ENCODE measurements around the gene CRYBA2. TPM values are rescaled to one million over a fixed set of nuclear protein-coding genes. Genes with fewer than 3 reads are reported as not detected.

CRYBA2 gene
- total RNA-seq, 3 donors from 2014 or later = not detected

- ATAC-seq (no peak), DNase-seq (no peak)
- peaks cover 76% of the 10 kb centered on the region for H3K27me3 Mint-ChIP-seq (ENCODE audit: low read depth)
Measured at GRCh38 chr2:218963601-218964000, 29.6 kb downstream of the CRYBA2 start.

GRCh38 chr2:218962859-218963492, 30.2 kb downstream of the CRYBA2 start:
- DNase-seq = peak; percentile 42
- Mint-ChIP-seq H3K4me1 (ENCODE audit: low read depth) (peaks cover 11% of the 10 kb centered on the region), H3K9me3 (no peaks in the 10 kb centered on the region), H3K36me3 (ENCODE audit: insufficient read depth) (no peaks in the 10 kb centered on the region), H3K27me3 (ENCODE audit: low read depth) (peaks cover 79% of the 10 kb centered on the region), H3K4me3 (no peak overlapping the region)
- no peak for ATAC-seq

More at GRCh38 chr2:218963601-218964000, 29.6 kb downstream of the CRYBA2 start:
- no peaks in the 10 kb centered on the region for H3K36me3 Mint-ChIP-seq (ENCODE audit: insufficient read depth)
- no peaks in the 10 kb centered on the region for H3K9me3 Mint-ChIP-seq
- no peak overlapping the region for H3K4me3 Mint-ChIP-seq
- H3K4me1 Mint-ChIP-seq (ENCODE audit: low read depth) = peaks cover 11% of the 10 kb centered on the region

- Mint-ChIP-seq H3K36me3 (ENCODE audit: insufficient read depth) (no peaks in the 10 kb centered on the region), H3K4me3 (no peak overlapping the region), H3K27me3 (ENCODE audit: low read depth) (peaks cover 84% of the 10 kb centered on the region), H3K4me1 (ENCODE audit: low read depth) (peaks cover 11% of the 10 kb centered on the region), H3K9me3 (no peaks in the 10 kb centered on the region)
- no peak for ATAC-seq
- DNase-seq = no peak
Measured at GRCh38 chr2:218961651-218962570, 31.3 kb downstream of the CRYBA2 start.

GRCh38 chr2:218961229-218961628, 32.0 kb downstream of the CRYBA2 start:
- DNase-seq (no peak), ATAC-seq (no peak)
- Mint-ChIP-seq H3K27me3 (ENCODE audit: low read depth) (peaks cover 83% of the 10 kb centered on the region), H3K36me3 (ENCODE audit: insufficient read depth) (no peaks in the 10 kb centered on the region), H3K4me3 (no peak overlapping the region), H3K4me1 (ENCODE audit: low read depth) (peaks cover 11% of the 10 kb centered on the region), H3K9me3 (no peaks in the 10 kb centered on the region)

GRCh38 chr2:218960309-218961165, 32.7 kb downstream of the CRYBA2 start:
- Mint-ChIP-seq H3K9me3 (no peaks in the 10 kb centered on the region), H3K4me3 (peak overlapping the region; percentile 37), H3K4me1 (ENCODE audit: low read depth) (peaks cover 11% of the 10 kb centered on the region), H3K27me3 (ENCODE audit: low read depth) (peaks cover 83% of the 10 kb centered on the region), H3K36me3 (ENCODE audit: insufficient read depth) (no peaks in the 10 kb centered on the region)
- ATAC-seq = peak in 1 of 2 donors; percentile 3
- DNase-seq = no peak

GRCh38 chr2:218959761-218960308, 33.4 kb downstream of the CRYBA2 start:
- no peak for DNase-seq
- no peak overlapping the region for H3K4me3 Mint-ChIP-seq
- peaks cover 11% of the 10 kb centered on the region for H3K4me1 Mint-ChIP-seq (ENCODE audit: low read depth)
- peak in 1 of 2 donors; percentile 5 for ATAC-seq
- H3K9me3 Mint-ChIP-seq = no peaks in the 10 kb centered on the region
- H3K36me3 Mint-ChIP-seq (ENCODE audit: insufficient read depth) = no peaks in the 10 kb centered on the region
- H3K27me3 Mint-ChIP-seq (ENCODE audit: low read depth) = peaks cover 77% of the 10 kb centered on the region

GRCh38 chr2:218959141-218959731, 34.0 kb downstream of the CRYBA2 start, which contains the start of gene CDK5R2:
TSS of gene CDK5R2 (plus strand) at chr2:218959666. CDS start at chr2:218959821, 155 bp downstream.
- ATAC-seq (peak; percentile 93 to 94), DNase-seq (peak; percentile 52)
- Mint-ChIP-seq H3K36me3 (ENCODE audit: insufficient read depth) (no peaks in the 10 kb centered on the region), H3K27me3 (ENCODE audit: low read depth) (peaks cover 77% of the 10 kb centered on the region), H3K4me1 (ENCODE audit: low read depth) (peaks cover 11% of the 10 kb centered on the region), H3K4me3 (peak within 1 kb of the TSS; percentile 37), H3K9me3 (no peaks in the 10 kb centered on the region)

GRCh38 chr2:218958276-218958675, 34.9 kb downstream of the CRYBA2 start:
- Mint-ChIP-seq H3K27me3 (ENCODE audit: low read depth) (peaks cover 75% of the 10 kb centered on the region), H3K36me3 (ENCODE audit: insufficient read depth) (no peaks in the 10 kb centered on the region), H3K4me1 (ENCODE audit: low read depth) (peaks cover 11% of the 10 kb centered on the region), H3K4me3 (no peak overlapping the region), H3K9me3 (no peaks in the 10 kb centered on the region)
- DNase-seq = no peak
- ATAC-seq = no peak

- Mint-ChIP-seq H3K4me3 (no peak overlapping the region), H3K36me3 (ENCODE audit: insufficient read depth) (no peaks in the 10 kb centered on the region), H3K9me3 (no peaks in the 10 kb centered on the region), H3K4me1 (ENCODE audit: low read depth) (peaks cover 11% of the 10 kb centered on the region), H3K27me3 (ENCODE audit: low read depth) (peaks cover 74% of the 10 kb centered on the region)
- ATAC-seq = no peak
- no peak for DNase-seq
Measured at GRCh38 chr2:218957671-218958070, 35.6 kb downstream of the CRYBA2 start.

GRCh38 chr2:218956039-218956438, 37.2 kb downstream of the CRYBA2 start:
- Mint-ChIP-seq H3K4me3 (no peak overlapping the region), H3K27me3 (ENCODE audit: low read depth) (peaks cover 65% of the 10 kb centered on the region), H3K4me1 (ENCODE audit: low read depth) (peaks cover 7% of the 10 kb centered on the region), H3K36me3 (ENCODE audit: insufficient read depth) (no peaks in the 10 kb centered on the region), H3K9me3 (no peaks in the 10 kb centered on the region)
- no peak for DNase-seq
- no peak for ATAC-seq

- H3K27me3 Mint-ChIP-seq (ENCODE audit: low read depth) = peaks cover 63% of the 10 kb centered on the region
- no peaks in the 10 kb centered on the region for H3K9me3 Mint-ChIP-seq
- DNase-seq (no peak), ATAC-seq (no peak)
- H3K4me1 Mint-ChIP-seq (ENCODE audit: low read depth) = peaks cover 4% of the 10 kb centered on the region
- H3K4me3 Mint-ChIP-seq = no peak overlapping the region
- no peaks in the 10 kb centered on the region for H3K36me3 Mint-ChIP-seq (ENCODE audit: insufficient read depth)
Measured at GRCh38 chr2:218954541-218955300, 38.5 kb downstream of the CRYBA2 start.

GRCh38 chr2:218953366-218953954, 39.8 kb downstream of the CRYBA2 start:
- Mint-ChIP-seq H3K4me3 (no peak overlapping the region), H3K4me1 (ENCODE audit: low read depth) (no peaks in the 10 kb centered on the region), H3K27me3 (ENCODE audit: low read depth) (peaks cover 58% of the 10 kb centered on the region), H3K9me3 (no peaks in the 10 kb centered on the region), H3K36me3 (ENCODE audit: insufficient read depth) (no peaks in the 10 kb centered on the region)
- DNase-seq = no peak
- ATAC-seq = no peak

- Mint-ChIP-seq H3K27me3 (ENCODE audit: low read depth) (peaks cover 47% of the 10 kb centered on the region), H3K9me3 (no peaks in the 10 kb centered on the region), H3K4me3 (no peak overlapping the region), H3K4me1 (ENCODE audit: low read depth) (no peaks in the 10 kb centered on the region), H3K36me3 (ENCODE audit: insufficient read depth) (no peaks in the 10 kb centered on the region)
- DNase-seq = no peak
- ATAC-seq = no peak
Measured at GRCh38 chr2:218952160-218952559, 41.1 kb downstream of the CRYBA2 start.

All from activated T-cell treated with anti-CD3 and anti-CD28 coated beads, Interleukin-2, amount 50 U/mL, for 4 hours (primary cell).